ENCODE data around the gene KIAA1549. TPM values are rescaled to one million over a fixed set of nuclear protein-coding genes. Genes with fewer than 3 reads are reported as not detected.

KIAA1549 gene
- total and polyA plus RNA-seq, 7 experiments from 2014 or later = 0.16 to 0.56 (median 0.25) TPM; not detected in 3

GRCh38 chr7:138867744-138868143 lies 113.4 kb downstream of the KIAA1549 start:
- H3K4me1 Mint-ChIP-seq = peaks cover 0 to 18% (median 7%) of the 10 kb centered on the region in 7 donors
- no peak for ATAC-seq
- Histone ChIP-seq H3K9me3 (ENCODE audit: control insufficient read depth in 2 of 3, low read length in 3 of 3) (no peaks in the 10 kb centered on the region), H3K27me3 (ENCODE audit: control insufficient read depth in 2 of 2, insufficient read depth in 2 of 2, low read length in 2 of 2) (no peaks in the 10 kb centered on the region), H3K4me3 (ENCODE audit: low read length) (no peak overlapping the region), H3K36me3 (ENCODE audit: control insufficient read depth in 2 of 3, insufficient read depth in 3 of 3, low read length in 3 of 3) (no peaks in the 10 kb centered on the region), H3K4me1 (ENCODE audit: control insufficient read depth in 2 of 2, insufficient read depth in 2 of 2, low read length in 2 of 2) (no peaks in the 10 kb centered on the region), H3K27ac (ENCODE audit: low read depth, low read length) (no peak overlapping the region)
- H3K36me3 Mint-ChIP-seq = no peaks in the 10 kb centered on the region
- ChIA-PET CTCF (interaction anchor here (0.7 kb wide), 1 partner anchor 130 kb away, joined by 3 read pairs; no protein-coding TSS in a partner anchor), POLR2A (interaction anchor here (1.2 kb wide), 1 partner anchor 15 kb away, joined by 3 read pairs; no protein-coding TSS in a partner anchor)
- H3K27me3 Mint-ChIP-seq = peaks cover 0 to 8% (median 3%) of the 10 kb centered on the region in 5 donors
- intact Hi-C loops (cut with micrococcal nuclease) = loop anchor here (2.0 to 5.0 kb wide), 4 partner anchors 55 to 865 kb away; partner anchors contain the start of genes CREB3L2 (in 1 of the 2) and TRIM24 (in 1 of the 2)
- no peak for DNase-seq
- no peaks in the 10 kb centered on the region for H3K9me3 Mint-ChIP-seq
- no peak overlapping the region for H3K27ac Mint-ChIP-seq
- no peak overlapping the region for H3K4me3 Mint-ChIP-seq

GRCh38 chr7:138866353-138866752 lies 114.8 kb downstream of the KIAA1549 start:
- Mint-ChIP-seq H3K9me3 (no peaks in the 10 kb centered on the region), H3K36me3 (no peaks in the 10 kb centered on the region), H3K4me1 (peaks cover 0 to 18% (median 7%) of the 10 kb centered on the region in 7 donors), H3K27me3 (peaks cover 0 to 4% (median 2%) of the 10 kb centered on the region in 5 donors), H3K27ac (peak overlapping the region in 3 of 9 donors; percentile 5 to 67 (median 29)), H3K4me3 (no peak overlapping the region)
- intact Hi-C loops (cut with micrococcal nuclease) = loop anchor here (1.0 to 5.0 kb wide), 11 partner anchors 54 to 968 kb away; partner anchors contain the start of genes CREB3L2 (in 1 of the 2) and TRIM24 (in 1 of the 2)
- ChIA-PET CTCF (no interaction called here), POLR2A (no interaction called here)
- Histone ChIP-seq H3K9me3 (ENCODE audit: control insufficient read depth in 2 of 3, low read length in 3 of 3) (no peaks in the 10 kb centered on the region), H3K27me3 (ENCODE audit: control insufficient read depth in 2 of 2, insufficient read depth in 2 of 2, low read length in 2 of 2) (no peaks in the 10 kb centered on the region), H3K27ac (ENCODE audit: low read depth, low read length) (no peak overlapping the region), H3K4me3 (ENCODE audit: low read length) (no peak overlapping the region), H3K36me3 (ENCODE audit: control insufficient read depth in 2 of 3, insufficient read depth in 3 of 3, low read length in 3 of 3) (no peaks in the 10 kb centered on the region), H3K4me1 (ENCODE audit: control insufficient read depth in 2 of 2, insufficient read depth in 2 of 2, low read length in 2 of 2) (no peaks in the 10 kb centered on the region)
- DNase-seq (no peak), ATAC-seq (no peak)

GRCh38 chr7:138865843-138866242 lies 115.3 kb downstream of the KIAA1549 start:
- Mint-ChIP-seq H3K4me3 (no peak overlapping the region), H3K36me3 (no peaks in the 10 kb centered on the region), H3K9me3 (no peaks in the 10 kb centered on the region), H3K27me3 (peaks cover 0 to 4% (median 2%) of the 10 kb centered on the region in 5 donors), H3K4me1 (peaks cover 0 to 18% (median 7%) of the 10 kb centered on the region in 7 donors), H3K27ac (peak overlapping the region in 7 of 9 donors; percentile 0 to 69 (median 40))
- Histone ChIP-seq H3K27me3 (ENCODE audit: control insufficient read depth in 2 of 2, insufficient read depth in 2 of 2, low read length in 2 of 2) (no peaks in the 10 kb centered on the region), H3K9me3 (ENCODE audit: control insufficient read depth in 2 of 3, low read length in 3 of 3) (no peaks in the 10 kb centered on the region), H3K27ac (ENCODE audit: low read depth, low read length) (no peak overlapping the region), H3K36me3 (ENCODE audit: control insufficient read depth in 2 of 3, insufficient read depth in 3 of 3, low read length in 3 of 3) (no peaks in the 10 kb centered on the region), H3K4me1 (ENCODE audit: control insufficient read depth in 2 of 2, insufficient read depth in 2 of 2, low read length in 2 of 2) (no peaks in the 10 kb centered on the region), H3K4me3 (ENCODE audit: low read length) (no peak overlapping the region)
- peak in 8 of 9 donors; percentile 21 to 62 (median 49) for DNase-seq
- intact Hi-C loops (cut with micrococcal nuclease) = loop anchor here (1.0 to 5.0 kb wide), 12 partner anchors 54 to 968 kb away; partner anchors contain the start of genes CREB3L2 (in 1 of the 2) and TRIM24 (in 1 of the 2)
- CTCF ChIA-PET = interaction anchor here (1.4 kb wide), 1 partner anchor 704 kb away, joined by 6 read pairs; no protein-coding TSS in a partner anchor
- peak; percentile 84 for ATAC-seq
- POLR2A ChIA-PET = no interaction called here

GRCh38 chr7:138864667-138865066 lies 116.5 kb downstream of the KIAA1549 start:
- DNase-seq (no peak), ATAC-seq (peak; percentile 31)
- Mint-ChIP-seq H3K4me3 (no peak overlapping the region), H3K36me3 (no peaks in the 10 kb centered on the region), H3K27ac (peak overlapping the region in 3 of 9 donors; percentile 23 to 71 (median 31)), H3K9me3 (peaks cover 0 to under 1% (median 0%) of the 10 kb centered on the region in 11 donors), H3K27me3 (peaks cover 0 to 6% (median 2%) of the 10 kb centered on the region in 5 donors), H3K4me1 (peaks cover 0 to 18% (median 7%) of the 10 kb centered on the region in 7 donors)
- intact Hi-C loops (cut with micrococcal nuclease) = loop anchor here (2.0 to 5.0 kb wide), 3 partner anchors 52 to 856 kb away; no protein-coding TSS in a partner anchor
- Histone ChIP-seq H3K27ac (ENCODE audit: low read depth, low read length) (no peak overlapping the region), H3K27me3 (ENCODE audit: control insufficient read depth in 2 of 2, insufficient read depth in 2 of 2, low read length in 2 of 2) (no peaks in the 10 kb centered on the region), H3K4me3 (ENCODE audit: low read length) (no peak overlapping the region), H3K9me3 (ENCODE audit: control insufficient read depth in 2 of 3, low read length in 3 of 3) (no peaks in the 10 kb centered on the region), H3K36me3 (ENCODE audit: control insufficient read depth in 2 of 3, insufficient read depth in 3 of 3, low read length in 3 of 3) (no peaks in the 10 kb centered on the region), H3K4me1 (ENCODE audit: control insufficient read depth in 2 of 2, insufficient read depth in 2 of 2, low read length in 2 of 2) (no peaks in the 10 kb centered on the region)
- POLR2A ChIA-PET = no interaction called here
- CTCF ChIA-PET = interaction anchor here (1.4 kb wide), 1 partner anchor 703 kb away, joined by 6 read pairs; no protein-coding TSS in a partner anchor

- H3K9me3 ChIP-seq (ENCODE audit: control insufficient read depth in 2 of 3, low read length in 3 of 3) = no peaks in the 10 kb centered on the region
- Mint-ChIP-seq H3K4me1 (peaks cover 0 to 18% (median 7%) of the 10 kb centered on the region in 7 donors), H3K9me3 (peaks cover 0 to 4% (median 0%) of the 10 kb centered on the region in 11 donors), H3K27me3 (peaks cover 0 to 9% (median 0%) of the 10 kb centered on the region in 5 donors), H3K4me3 (no peak overlapping the region), H3K27ac (peak overlapping the region in 3 of 9 donors; percentile 23 to 71 (median 41)), H3K36me3 (peaks cover 0 to 2% (median 0%) of the 10 kb centered on the region in 5 donors)
- ChIA-PET CTCF (no interaction called here), POLR2A (no interaction called here)
- no peak for ATAC-seq
- DNase-seq = no peak
- H3K27me3 ChIP-seq (ENCODE audit: control insufficient read depth in 2 of 2, insufficient read depth in 2 of 2, low read length in 2 of 2) = no peaks in the 10 kb centered on the region
- H3K4me3 ChIP-seq (ENCODE audit: low read length) = no peak overlapping the region
- intact Hi-C loops (cut with micrococcal nuclease) = loop anchor here in 1 of 2 donors (2.0 kb wide), 1 partner anchor 855 kb away; no protein-coding TSS in a partner anchor
- H3K4me1 ChIP-seq (ENCODE audit: control insufficient read depth in 2 of 2, insufficient read depth in 2 of 2, low read length in 2 of 2) = no peaks in the 10 kb centered on the region
- H3K36me3 ChIP-seq (ENCODE audit: control insufficient read depth in 2 of 3, insufficient read depth in 3 of 3, low read length in 3 of 3) = no peaks in the 10 kb centered on the region
- no peak overlapping the region for H3K27ac ChIP-seq (ENCODE audit: low read depth, low read length)
Measured at GRCh38 chr7:138863931-138864330, 117.3 kb downstream of the KIAA1549 start.

- CTCF ChIA-PET = interaction anchor here (0.6 kb wide), 1 partner anchor 150 kb away, joined by 3 read pairs; no protein-coding TSS in a partner anchor
- H3K27me3 ChIP-seq (ENCODE audit: control insufficient read depth in 2 of 2, insufficient read depth in 2 of 2, low read length in 2 of 2) = no peaks in the 10 kb centered on the region
- no peak overlapping the region for H3K27ac Mint-ChIP-seq
- no peaks in the 10 kb centered on the region for H3K4me1 ChIP-seq (ENCODE audit: control insufficient read depth in 2 of 2, insufficient read depth in 2 of 2, low read length in 2 of 2)
- ATAC-seq (no peak), DNase-seq (no peak)
- peaks cover 0 to 18% (median 7%) of the 10 kb centered on the region in 7 donors for H3K4me1 Mint-ChIP-seq
- intact Hi-C loops (cut with micrococcal nuclease) = no loop called here
- no peaks in the 10 kb centered on the region for H3K9me3 ChIP-seq (ENCODE audit: control insufficient read depth in 2 of 3, low read length in 3 of 3)
- POLR2A ChIA-PET = no interaction called here
- H3K27ac ChIP-seq (ENCODE audit: low read depth, low read length) = no peak overlapping the region
- peaks cover 0 to 6% (median 0%) of the 10 kb centered on the region in 5 donors for H3K27me3 Mint-ChIP-seq
- no peak overlapping the region for H3K4me3 Mint-ChIP-seq
- peaks cover 3 to 26% (median 9%) of the 10 kb centered on the region in 11 donors for H3K9me3 Mint-ChIP-seq
- no peak overlapping the region for H3K4me3 ChIP-seq (ENCODE audit: low read length)
- no peaks in the 10 kb centered on the region for H3K36me3 ChIP-seq (ENCODE audit: control insufficient read depth in 2 of 3, insufficient read depth in 3 of 3, low read length in 3 of 3)
- peaks cover 0 to 17% (median 13%) of the 10 kb centered on the region in 5 donors for H3K36me3 Mint-ChIP-seq
Measured at GRCh38 chr7:138861051-138861450, 120.1 kb downstream of the KIAA1549 start.

Data from naive thymus-derived CD4-positive, alpha-beta T cell (primary cell).